K562 (cell line): ENCODE data around the gene UBN1. TPM values are rescaled to one million over a fixed set of nuclear protein-coding genes. Genes with fewer than 3 reads are reported as not detected.
A peak's percentile ranks its signal among the peaks of the same experiment; 100 is the strongest.

Experiments used
- ATF1 ChIP-seq, 2 experiments: fragments of 450-650 bp in 1 of 2; IDR thresholded peaks; 2 replicates each; pipeline ENCODE4 v1.6.1; 2016; ENCODE audit warnings: missing compliant biosample characterization in 1 of 2, missing genetic modification characterization in 1 of 2
- CBFA2T2 ChIP-seq: fragments of 450-650 bp; conservative IDR thresholded peaks from 2 replicates; pipeline ENCODE4 v1.6.1; 2017; ENCODE audit warnings: mild to moderate bottlenecking
- CEBPZ ChIP-seq: fragments of 150-350 bp; IDR thresholded peaks from 2 replicates; pipeline ENCODE4 v1.6.1; 2014; ENCODE audit warnings: low read depth, mild to moderate bottlenecking, low read length, borderline replicate concordance
- DIDO1 ChIP-seq: fragments of 450-650 bp; IDR thresholded peaks from 2 replicates; pipeline ENCODE4 v1.6.1; 2016; ENCODE audit warnings: low read depth, missing biosample characterization, missing genetic modification characterization
- HBP1 ChIP-seq: fragments of 450-650 bp; formaldehyde crosslinking; IDR thresholded peaks from 2 replicates; pipeline ENCODE4 v1.4.0; 2022; ENCODE audit warnings: missing genetic modification characterization
- HDAC2 ChIP-seq: fragments of 450-650 bp; IDR thresholded peaks from 2 replicates; pipeline ENCODE4 v1.6.1; 2016; ENCODE audit warnings: mild to moderate bottlenecking
- KDM5B ChIP-seq: fragments of 200-600 bp; sonication (generic); IDR thresholded peaks from 2 replicates; pipeline ENCODE4 v1.6.1; 2012; ENCODE audit warnings: low read depth, mild to moderate bottlenecking, moderate library complexity, low read length, control low read depth, inconsistent platforms; ENCODE audit not compliant: insufficient replicate concordance
- KLF6 ChIP-seq: fragments of 250-450 bp; sonication (Bioruptor Pico); IDR thresholded peaks from 2 replicates; pipeline ENCODE4 v1.4.0; 2020; ENCODE audit warnings: mild to moderate bottlenecking, moderate library complexity, borderline replicate concordance
- MITF ChIP-seq: IDR thresholded peaks from 2 replicates; pipeline ENCODE4 v1.6.1; 2014; ENCODE audit warnings: antibody characterized with exemption
- MTA1 ChIP-seq: fragments of 450-650 bp; IDR thresholded peaks from 2 replicates; pipeline ENCODE4 v1.6.1; 2017; ENCODE audit warnings: borderline replicate concordance
- NFRKB ChIP-seq: fragments of 450-650 bp; IDR thresholded peaks from 2 replicates; pipeline ENCODE4 v1.6.1; 2016; ENCODE audit warnings: low read depth
- POLR2A ChIP-seq: fragments of 450-650 bp; conservative IDR thresholded peaks from 2 replicates; pipeline ENCODE4 v1.6.1; 2016
- RBFOX2 ChIP-seq: fragments of 200-400 bp; formaldehyde crosslinking; IDR thresholded peaks from 2 replicates; pipeline ENCODE4 v1.6.1; 2017; ENCODE audit warnings: low read depth, mild to moderate bottlenecking, low read length, moderate library complexity
- SMAD1 ChIP-seq: fragments of 150-350 bp; IDR thresholded peaks from 2 replicates; pipeline ENCODE4 v1.6.1; 2014; ENCODE audit warnings: low read length, low read depth; ENCODE audit not compliant: partially characterized antibody
- SUPT5H ChIP-seq: fragments of 450-650 bp; IDR thresholded peaks from 2 replicates; pipeline ENCODE4 v1.6.1; 2016
- U2AF1 ChIP-seq: fragments of 200-400 bp; formaldehyde crosslinking; optimal IDR thresholded peaks from 2 replicates; pipeline ENCODE3; 2017; ENCODE audit warnings: mild to moderate bottlenecking, low read depth, low read length, moderate library complexity
- ZBTB1 ChIP-seq: sonication (generic); formaldehyde crosslinking; IDR thresholded peaks from 2 replicates; pipeline ENCODE4 v1.8.1; 2023; ENCODE audit warnings: missing genetic modification reagents, low read depth, mild to moderate bottlenecking, borderline replicate concordance
- ZNF217 ChIP-seq: sonication (generic); formaldehyde crosslinking; IDR thresholded peaks from 2 replicates; pipeline ENCODE4 v1.8.0; 2022; ENCODE audit warnings: mild to moderate bottlenecking, missing genetic modification reagents
- ZNF23 ChIP-seq: fragments of 250-450 bp; sonication (Bioruptor Pico); IDR thresholded peaks from 2 replicates; pipeline ENCODE4 v1.4.0; 2020; ENCODE audit warnings: mild to moderate bottlenecking
- ZNF395 ChIP-seq: fragments of 200-800 bp; sonication (Bioruptor generic); IDR thresholded peaks from 2 replicates; pipeline ENCODE4 v1.6.1; 2017; ENCODE audit warnings: missing genetic modification characterization, missing compliant biosample characterization
- polyA plus RNA-seq, 8 experiments: library from polyadenylated mRNA; depleted of rRNA in 4 of 8; stranded (reverse) in 5 of 8; unstranded in 3 of 8; fragments of >200 nt; fragmentation: Nextera tagmentation in 2 of 8; fragmentation: Illumina TruSeq in 1 of 8; extraction: Ambion mirVana in 2 of 8; extraction: Trizol in 1 of 8; gene quantifications; 2 replicates each; pipeline versions ENCODE4 v1.2.1 to v1.2.3, GENCODE V29; 2011 to 2014; ENCODE audit warnings: inconsistent platforms in 1 of 8, missing spikeins in 1 of 8
- total RNA-seq, 7 experiments: library from RNA; depleted of rRNA in 6 of 7; stranded (reverse); fragments of >200 nt in 6 of 7; fragmentation: Illumina TruSeq in 2 of 7; extraction: Trizol in 2 of 7; gene quantifications; 2 replicates each; pipeline versions ENCODE4 v1.2.1 to v1.2.3, GENCODE V29; 2011 to 2021; ENCODE audit warnings: low replicate concordance in 1 of 7

UBN1 gene
- total and polyA plus RNA-seq, 9 of the 15 experiments (the other 6 are each of a cell fraction or from before 2014, with no cell fraction given) = 1.5 to 45.7 (median 20.6) TPM

GRCh38 chr16:4846901-4847773 is at the start of gene UBN1, which contains the start of gene GLYR1 (continued):
- TF ChIP-seq RBFOX2 = peak; percentile 98
- TF ChIP-seq MITF = peak; percentile 82
- no peak for TF ChIP-seq ZNF217
- TF ChIP-seq HDAC2 = 0 out of 2 replicates have a peak, but pooled peaks have one; percentile 44
- TF ChIP-seq CBFA2T2 = peak; percentile 94
- peak; percentile 82 for TF ChIP-seq KDM5B
- no peak for TF ChIP-seq ZNF23 (CRISPR knock-in tag)
- 0 out of 2 replicates have a peak, but pooled peaks have one; percentile 24 for TF ChIP-seq HBP1 (CRISPR knock-in tag)
- peak; percentile 89 for TF ChIP-seq MTA1
- TF ChIP-seq ATF1 (CRISPR knock-in tag; IDR thresholded peaks at IDR 0.05) = peak; percentile 81
- TF ChIP-seq ATF1 (tag; IDR thresholded peaks at IDR 0.05) = peak; percentile 99
- no peak for TF ChIP-seq DIDO1 (tag)
- TF ChIP-seq NFRKB = peak; percentile 88
- TF ChIP-seq ZBTB1 (CRISPR knock-in tag) = 0 out of 2 replicates have a peak, but pooled peaks have one; percentile 18
- TF ChIP-seq SMAD1 = peak; percentile 22
- TF ChIP-seq KLF6 (CRISPR knock-in tag) = no peak
- peak; percentile 57 for TF ChIP-seq U2AF1
- TF ChIP-seq POLR2A = peak; percentile 95
- peak; percentile 97 for TF ChIP-seq SUPT5H
- TF ChIP-seq CEBPZ = no peak
- TF ChIP-seq ZNF395 (CRISPR knock-in tag) = 0 out of 2 replicates have a peak, but pooled peaks have one; percentile 0
